Esophagus muscularis mucosa (tissue), 4 donors: ENCODE data around the gene P2RY6. TPM values are rescaled to one million over a fixed set of nuclear protein-coding genes. Genes with fewer than 3 reads are reported as not detected.
"Not testable (repeated sequence)": the region's sequence is repeated elsewhere in the genome, so short reads cannot be mapped to it uniquely, and the experiment has no call there.

Experiments
- DNase-seq: peaks from one replicate; pipeline ENCODE4 v3.0.0-alpha.2; 2017; ENCODE audit errors: extremely low spot score
- H3K27ac ChIP-seq, 4 donors: fragments of 200-600 bp; sonication (generic); replicated peaks in 1 of 4; 1 replicate in 3 of 4; 2 replicates in 1 of 4; pipeline ENCODE4 v1.5.1; 2016 to 2019; ENCODE audit warnings: mild to moderate bottlenecking in 1 of 4
- H3K27me3 ChIP-seq, 4 donors: fragments of 200-600 bp; sonication (generic); one replicate each; pipeline versions ENCODE4 v1.5.1 to v1.6.0; 2016 to 2019
- H3K36me3 ChIP-seq, 4 donors: fragments of 200-600 bp; sonication (generic); one replicate each; pipeline ENCODE4 v1.5.1; 2016 to 2019
- H3K4me1 ChIP-seq, 4 donors: fragments of 200-600 bp; sonication (generic); one replicate each; pipeline ENCODE4 v1.5.1; 2016 to 2019
- H3K4me3 ChIP-seq, 4 donors: fragments of 200-600 bp; sonication (generic); 1 replicate in 2 of 4; 2 replicates in 2 of 4; pipeline ENCODE4 v1.5.1; 2016 to 2019; ENCODE audit warnings: mild to moderate bottlenecking in 4 of 4, moderate library complexity in 1 of 4
- H3K9me3 ChIP-seq, 4 donors: fragments of 200-600 bp; sonication (generic); 1 replicate in 3 of 4; 2 replicates in 1 of 4; pipeline ENCODE4 v1.5.1; 2016 to 2019
- CTCF ChIP-seq, 3 experiments: fragments of 200-600 bp in 2 of 3; fragments of 450-650 bp in 1 of 3; sonication (generic) in 2 of 3; IDR thresholded peaks; one replicate each; pipeline ENCODE4 v1.5.1; 2017 to 2019; ENCODE audit warnings: antibody characterized with exemption in 3 of 3, mild to moderate bottlenecking in 2 of 3, moderate library complexity in 1 of 3
- EP300 ChIP-seq: sonication (generic); formaldehyde crosslinking; IDR thresholded peaks from one replicate; pipeline ENCODE4 v1.6.1; 2017; ENCODE audit warnings: antibody characterized with exemption
- POLR2A ChIP-seq: fragments of 450-650 bp; IDR thresholded peaks from one replicate; pipeline ENCODE4 v1.6.1; 2017; ENCODE audit warnings: antibody characterized with exemption, moderate library complexity, mild to moderate bottlenecking, low read depth
- POLR2AphosphoS5 ChIP-seq, 2 donors: sonication (generic); formaldehyde crosslinking; IDR thresholded peaks; one replicate each; pipeline ENCODE4 v1.6.1; 2017; ENCODE audit warnings: antibody characterized with exemption in 2 of 2
- WGBS: methylation state at CpG from one replicate; pipeline ENCODE4 v1.1.5; 2018; 5-methylcytosine and 5-hydroxymethylcytosine counted together
- intact Hi-C: fragments of 100-400 bp; cut with DNase I; formaldehyde crosslinking; loops from one replicate; pipeline ENCODE4 v1.15.1; 2023
- total RNA-seq, 4 donors: library from RNA; depleted of rRNA; stranded (reverse); fragments of >200 nt; gene quantifications; one replicate each; pipeline versions ENCODE4 v1.1.0 to v1.2.1, GENCODE V29; 2016

Gene P2RY6
- total RNA-seq, 4 donors from 2014 or later = 1.6 to 4.8 (median 2.4) TPM

GRCh38 chr11:73268671-73269271 is 3.4 kb upstream of the P2RY6 start:
- no peak overlapping the region for H3K4me3 ChIP-seq
- WGBS = 81% methylated on average over 3 of the region's 8 CpGs
- TF ChIP-seq POLR2A (no peak), POLR2AphosphoS5 (IDR thresholded peaks at IDR 0.05) (no peak), CTCF (IDR thresholded peaks at IDR 0.05) (no peak), EP300 (no peak)
- H3K27ac ChIP-seq = no peak overlapping the region
- intact Hi-C loops = no loop called here
- no peaks in the 10 kb centered on the region for H3K36me3 ChIP-seq
- H3K9me3 ChIP-seq = no peaks in the 10 kb centered on the region
- peaks cover 11 to 38% (median 20%) of the 10 kb centered on the region in 4 donors for H3K4me1 ChIP-seq
- peaks cover 0 to 45% (median 8%) of the 10 kb centered on the region in 4 donors for H3K27me3 ChIP-seq
- no peak for DNase-seq

GRCh38 chr11:73269459-73270015 is 2.6 kb upstream of the P2RY6 start:
- H3K27ac ChIP-seq = no peak overlapping the region
- H3K27me3 ChIP-seq = peaks cover 0 to 37% (median 5%) of the 10 kb centered on the region in 4 donors
- no peak for DNase-seq
- no peak for TF ChIP-seq POLR2AphosphoS5 (IDR thresholded peaks at IDR 0.05)
- no peak for TF ChIP-seq EP300
- TF ChIP-seq POLR2A = no peak
- no peak for TF ChIP-seq CTCF (IDR thresholded peaks at IDR 0.05)
- no peaks in the 10 kb centered on the region for H3K9me3 ChIP-seq
- intact Hi-C loops = no loop called here
- H3K4me1 ChIP-seq = peaks cover 5 to 34% (median 15%) of the 10 kb centered on the region in 4 donors
- no peaks in the 10 kb centered on the region for H3K36me3 ChIP-seq
- no peak overlapping the region for H3K4me3 ChIP-seq
- 75% methylated on average over 4 of the region's 7 CpGs for WGBS

- no peak overlapping the region for H3K4me3 ChIP-seq
- DNase-seq = no peak
- H3K27ac ChIP-seq = no peak overlapping the region
- 95% methylated on average over 6 of the region's 7 CpGs for WGBS
- intact Hi-C loops = no loop called here
- H3K4me1 ChIP-seq = peaks cover 0 to 32% (median 12%) of the 10 kb centered on the region in 4 donors
- H3K27me3 ChIP-seq = peaks cover 0 to 30% (median 0%) of the 10 kb centered on the region in 4 donors
- TF ChIP-seq EP300 (no peak), POLR2A (no peak), POLR2AphosphoS5 (IDR thresholded peaks at IDR 0.05) (no peak), CTCF (IDR thresholded peaks at IDR 0.05) (no peak)
- no peaks in the 10 kb centered on the region for H3K36me3 ChIP-seq
- H3K9me3 ChIP-seq = no peaks in the 10 kb centered on the region
Observed at GRCh38 chr11:73270016-73270854, 1.9 kb upstream of the P2RY6 start.

GRCh38 chr11:73270855-73271477 is 1.2 kb upstream of the P2RY6 start:
- DNase-seq = no peak
- intact Hi-C loops = no loop called here
- no peaks in the 10 kb centered on the region for H3K36me3 ChIP-seq

GRCh38 chr11:73271478-73271865 is 666 bp upstream of the P2RY6 start:
- Histone ChIP-seq H3K4me1 (peaks cover 0 to 22% (median 12%) of the 10 kb centered on the region in 4 donors), H3K27me3 (peaks cover 0 to 25% (median 0%) of the 10 kb centered on the region in 4 donors)
- intact Hi-C loops, DNase-seq, H3K9me3 ChIP-seq, H3K27ac ChIP-seq, H3K4me3 ChIP-seq, H3K36me3 ChIP-seq: not testable (repeated sequence)
- WGBS = 90% methylated on average over 10 of the region's 10 CpGs

More at GRCh38 chr11:73270855-73271477, 1.2 kb upstream of the P2RY6 start:
- peaks cover 0 to 27% (median 12%) of the 10 kb centered on the region in 4 donors for H3K4me1 ChIP-seq
- no peak overlapping the region for H3K4me3 ChIP-seq
- no peak for TF ChIP-seq POLR2A
- TF ChIP-seq POLR2AphosphoS5 (IDR thresholded peaks at IDR 0.05) = no peak
- TF ChIP-seq EP300 = no peak
- TF ChIP-seq CTCF (IDR thresholded peaks at IDR 0.05) = no peak
- no peak overlapping the region for H3K27ac ChIP-seq
- no peaks in the 10 kb centered on the region for H3K9me3 ChIP-seq
- H3K27me3 ChIP-seq = peaks cover 0 to 25% (median 0%) of the 10 kb centered on the region in 4 donors
- 93% methylated on average over 18 of the region's 18 CpGs for WGBS
